Measurements from ENCODE around the gene EEF1AKMT4.

DNA sequence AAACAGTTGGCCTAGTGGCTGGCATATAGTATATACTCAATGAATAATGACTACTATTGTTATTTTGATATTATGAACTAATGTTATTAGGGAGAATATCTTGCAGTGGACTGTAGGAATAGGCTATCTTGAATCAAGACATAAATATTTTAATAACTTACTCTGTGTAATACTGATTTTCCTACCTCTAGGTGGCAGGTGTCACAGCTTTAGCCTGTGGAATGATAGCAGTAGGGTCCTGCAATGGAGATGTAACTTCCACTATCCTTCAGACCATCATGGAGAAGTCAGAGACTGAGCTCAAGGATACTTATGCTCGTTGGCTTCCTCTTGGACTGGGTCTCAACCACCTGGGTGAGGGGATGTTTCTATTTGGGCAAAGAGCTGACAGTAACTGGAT lies 56.1 kb downstream of the EEF1AKMT4 start:
- no peak for TF ChIP-seq POLR2A (IDR thresholded peaks at IDR 0.05)
- TF ChIP-seq, protein P1, sequence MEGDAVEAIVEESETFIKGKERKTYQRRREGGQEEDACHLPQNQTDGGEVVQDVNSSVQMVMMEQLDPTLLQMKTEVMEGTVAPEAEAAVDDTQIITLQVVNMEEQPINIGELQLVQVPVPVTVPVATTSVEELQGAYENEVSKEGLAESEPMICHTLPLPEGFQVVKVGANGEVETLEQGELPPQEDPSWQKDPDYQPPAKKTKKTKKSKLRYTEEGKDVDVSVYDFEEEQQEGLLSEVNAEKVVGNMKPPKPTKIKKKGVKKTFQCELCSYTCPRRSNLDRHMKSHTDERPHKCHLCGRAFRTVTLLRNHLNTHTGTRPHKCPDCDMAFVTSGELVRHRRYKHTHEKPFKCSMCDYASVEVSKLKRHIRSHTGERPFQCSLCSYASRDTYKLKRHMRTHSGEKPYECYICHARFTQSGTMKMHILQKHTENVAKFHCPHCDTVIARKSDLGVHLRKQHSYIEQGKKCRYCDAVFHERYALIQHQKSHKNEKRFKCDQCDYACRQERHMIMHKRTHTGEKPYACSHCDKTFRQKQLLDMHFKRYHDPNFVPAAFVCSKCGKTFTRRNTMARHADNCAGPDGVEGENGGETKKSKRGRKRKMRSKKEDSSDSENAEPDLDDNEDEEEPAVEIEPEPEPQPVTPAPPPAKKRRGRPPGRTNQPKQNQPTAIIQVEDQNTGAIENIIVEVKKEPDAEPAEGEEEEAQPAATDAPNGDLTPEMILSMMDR (IDR thresholded peaks at IDR 0.05) = peak in 3 of 6 experiments; percentile 5 to 45 (median 43)
